PFSK-1 (cell line): ENCODE data around the gene F10.

Source experiments
- FOXP2 ChIP-seq: optimal IDR thresholded peaks from 2 replicates; pipeline ENCODE3; 2011; ENCODE audit warnings: borderline replicate concordance, control low read depth, inconsistent platforms; ENCODE audit not compliant: insufficient read depth; ENCODE audit errors: extremely low read length, extremely low read depth
- POLR2AphosphoS5 ChIP-seq: IDR thresholded peaks from 2 replicates; pipeline ENCODE4 v1.6.1; 2012; ENCODE audit warnings: low read depth, mild to moderate bottlenecking, control low read depth, low read length, moderate library complexity
- SIN3A ChIP-seq: IDR thresholded peaks from 2 replicates; pipeline ENCODE4 v1.6.1; 2012; ENCODE audit warnings: mild to moderate bottlenecking, low read length, moderate library complexity, borderline replicate concordance; ENCODE audit not compliant: insufficient read depth
- TAF1 ChIP-seq: IDR thresholded peaks from 2 replicates; pipeline ENCODE4 v1.6.1; 2012; ENCODE audit warnings: low read length, control low read depth, borderline replicate concordance; ENCODE audit not compliant: insufficient read depth
- TF ChIP-seq, protein P1 (sequence below), 2 experiments: IDR thresholded peaks; 2 replicates each; pipeline versions ENCODE4 v1.6.1 to v1.8.0; 2011 to 2012; ENCODE audit warnings: low read depth in 2 of 2, low read length in 2 of 2, control low read depth in 1 of 2, inconsistent platforms in 1 of 2, mild to moderate bottlenecking in 1 of 2, moderate library complexity in 1 of 2; ENCODE audit not compliant: insufficient read depth in 1 of 2

The F10 gene

DNA sequence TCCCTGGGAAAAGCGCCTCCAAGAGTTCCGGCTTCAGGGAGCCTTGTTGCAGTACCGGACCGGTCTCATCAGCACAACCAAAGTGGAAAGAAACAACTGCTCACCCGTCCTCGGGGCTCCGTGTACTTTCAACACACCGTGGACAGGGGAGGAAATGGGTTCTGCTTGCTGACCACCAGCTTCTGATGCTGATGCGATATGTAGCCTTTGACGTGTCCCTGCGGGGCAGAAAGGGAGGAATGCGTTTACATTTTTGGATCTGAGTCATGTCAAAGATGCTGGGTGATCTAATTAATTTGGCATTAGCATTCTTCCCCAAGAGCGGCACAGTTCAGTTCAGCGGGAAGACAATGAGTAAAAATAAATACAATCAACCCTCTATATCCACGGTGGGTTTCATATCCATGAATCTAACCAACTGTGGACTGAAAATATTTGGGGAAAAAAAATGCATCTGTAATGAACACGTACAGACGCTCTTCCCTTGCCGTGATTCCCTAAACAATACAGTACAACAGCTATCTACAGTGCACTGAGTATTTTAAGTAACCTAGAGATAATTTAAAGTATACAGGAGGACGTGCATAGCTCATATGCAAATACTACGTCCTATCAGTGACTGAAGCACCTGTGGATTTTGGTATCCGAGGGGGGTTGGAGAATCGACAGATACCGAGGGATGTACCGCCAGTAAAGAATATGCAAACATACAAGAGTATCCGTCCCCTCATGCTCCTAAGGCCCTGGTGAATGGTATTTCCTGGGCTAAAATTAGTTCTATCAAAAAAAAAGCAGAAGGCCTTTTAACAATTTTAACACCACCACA is 55.7 kb downstream of the F10 start:
- peak; percentile 52 for TF ChIP-seq FOXP2
- TF ChIP-seq, protein P1, sequence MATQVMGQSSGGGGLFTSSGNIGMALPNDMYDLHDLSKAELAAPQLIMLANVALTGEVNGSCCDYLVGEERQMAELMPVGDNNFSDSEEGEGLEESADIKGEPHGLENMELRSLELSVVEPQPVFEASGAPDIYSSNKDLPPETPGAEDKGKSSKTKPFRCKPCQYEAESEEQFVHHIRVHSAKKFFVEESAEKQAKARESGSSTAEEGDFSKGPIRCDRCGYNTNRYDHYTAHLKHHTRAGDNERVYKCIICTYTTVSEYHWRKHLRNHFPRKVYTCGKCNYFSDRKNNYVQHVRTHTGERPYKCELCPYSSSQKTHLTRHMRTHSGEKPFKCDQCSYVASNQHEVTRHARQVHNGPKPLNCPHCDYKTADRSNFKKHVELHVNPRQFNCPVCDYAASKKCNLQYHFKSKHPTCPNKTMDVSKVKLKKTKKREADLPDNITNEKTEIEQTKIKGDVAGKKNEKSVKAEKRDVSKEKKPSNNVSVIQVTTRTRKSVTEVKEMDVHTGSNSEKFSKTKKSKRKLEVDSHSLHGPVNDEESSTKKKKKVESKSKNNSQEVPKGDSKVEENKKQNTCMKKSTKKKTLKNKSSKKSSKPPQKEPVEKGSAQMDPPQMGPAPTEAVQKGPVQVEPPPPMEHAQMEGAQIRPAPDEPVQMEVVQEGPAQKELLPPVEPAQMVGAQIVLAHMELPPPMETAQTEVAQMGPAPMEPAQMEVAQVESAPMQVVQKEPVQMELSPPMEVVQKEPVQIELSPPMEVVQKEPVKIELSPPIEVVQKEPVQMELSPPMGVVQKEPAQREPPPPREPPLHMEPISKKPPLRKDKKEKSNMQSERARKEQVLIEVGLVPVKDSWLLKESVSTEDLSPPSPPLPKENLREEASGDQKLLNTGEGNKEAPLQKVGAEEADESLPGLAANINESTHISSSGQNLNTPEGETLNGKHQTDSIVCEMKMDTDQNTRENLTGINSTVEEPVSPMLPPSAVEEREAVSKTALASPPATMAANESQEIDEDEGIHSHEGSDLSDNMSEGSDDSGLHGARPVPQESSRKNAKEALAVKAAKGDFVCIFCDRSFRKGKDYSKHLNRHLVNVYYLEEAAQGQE (IDR thresholded peaks at IDR 0.05; ENCODE audit: insufficient read depth in 1 of 2, low read depth in 2 of 2, low read length in 2 of 2), result no peak

DNA sequence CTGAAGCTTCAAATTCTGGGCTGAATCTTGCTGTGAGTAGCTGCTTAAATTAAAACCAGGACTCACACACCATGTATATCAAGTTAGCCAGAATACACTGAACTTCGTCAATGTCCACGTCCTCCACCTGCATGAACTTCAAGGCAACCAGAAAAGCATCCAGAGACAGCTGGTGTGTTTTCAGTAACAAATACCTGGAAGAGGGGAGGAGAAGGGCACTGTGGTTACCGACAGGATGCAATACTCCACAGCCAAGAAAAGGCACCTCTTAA is 56.2 kb downstream of the F10 start:
- TF ChIP-seq TAF1 (no peak), POLR2AphosphoS5 (no peak), FOXP2 (no peak), SIN3A (no peak)
- TF ChIP-seq, protein P1 (IDR thresholded peaks at IDR 0.05; ENCODE audit: insufficient read depth in 1 of 2, low read depth in 2 of 2, low read length in 2 of 2), result no peak

DNA sequence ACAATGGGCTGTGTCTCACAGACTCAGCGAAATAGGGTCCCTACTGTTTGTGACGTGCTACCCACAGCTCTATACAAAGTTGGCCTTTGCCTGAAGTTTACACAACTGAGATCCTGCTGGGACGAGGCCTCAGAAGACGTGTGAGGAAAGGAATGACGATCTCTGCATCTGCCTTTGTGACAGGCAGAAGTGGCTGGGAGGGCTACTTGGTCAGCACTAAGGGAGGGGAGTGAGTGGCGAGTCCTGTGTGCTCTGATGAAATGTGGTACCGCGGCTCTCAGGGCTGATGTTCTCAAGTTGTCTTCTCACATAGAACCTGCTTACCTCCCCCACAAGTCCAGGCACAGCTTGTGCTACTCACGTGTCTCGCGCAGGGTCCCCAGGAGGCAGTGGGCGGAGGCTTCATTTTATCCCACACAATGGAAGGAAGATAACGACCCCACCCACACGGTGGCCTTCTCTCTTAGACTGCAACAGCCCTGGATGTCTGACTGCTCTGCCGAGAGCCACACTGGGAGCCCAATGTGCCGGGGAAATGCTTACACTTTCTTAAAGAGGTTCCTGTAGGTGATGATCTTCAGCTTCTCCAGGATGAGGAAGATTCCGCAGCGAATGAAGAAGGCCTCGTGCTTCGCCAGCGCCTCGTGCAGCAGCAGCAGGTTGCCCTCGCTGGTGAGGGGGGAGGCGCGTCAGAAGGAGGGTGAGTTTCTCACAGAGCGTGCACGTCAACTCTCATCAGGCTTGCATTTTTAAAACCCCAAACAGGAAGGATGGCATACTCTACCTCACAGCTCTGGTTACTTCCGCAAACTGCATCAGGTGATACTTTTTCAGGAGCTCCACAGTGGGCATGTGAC is 57.0 kb downstream of the F10 start:
- no peak for TF ChIP-seq POLR2AphosphoS5
- TF ChIP-seq SIN3A, result no peak
- TF ChIP-seq TAF1, result no peak
- TF ChIP-seq, protein P1 (IDR thresholded peaks at IDR 0.05; ENCODE audit: insufficient read depth in 1 of 2, low read depth in 2 of 2, low read length in 2 of 2), result no peak
- no peak for TF ChIP-seq FOXP2

DNA sequence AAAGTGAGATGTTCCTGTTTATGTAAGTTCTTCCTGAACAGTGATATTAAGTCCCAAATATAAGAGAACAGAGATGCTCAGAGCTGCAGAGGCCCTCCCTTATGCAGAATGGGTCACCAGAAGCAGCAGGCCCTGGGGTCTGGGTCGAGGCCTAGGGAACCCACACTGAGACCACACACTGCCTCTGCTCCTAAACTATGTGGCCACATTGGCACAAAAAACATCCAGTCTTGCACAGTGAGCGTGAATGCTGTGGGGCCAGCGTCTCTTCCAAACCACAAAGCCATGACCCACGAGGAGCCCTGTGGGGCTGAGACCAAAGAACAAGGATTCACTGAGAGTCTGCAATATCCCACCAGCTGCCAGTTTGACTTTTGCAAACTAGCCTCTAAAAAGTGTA is 59.4 kb downstream of the F10 start:
- TF ChIP-seq FOXP2, result no peak
- no peak for TF ChIP-seq POLR2AphosphoS5
- TF ChIP-seq SIN3A, result no peak
- TF ChIP-seq, protein P1 (IDR thresholded peaks at IDR 0.05; ENCODE audit: insufficient read depth in 1 of 2, low read depth in 2 of 2, low read length in 2 of 2), result no peak
- no peak for TF ChIP-seq TAF1
